ENCODE data around the gene GOLGA1.
A peak's percentile ranks its signal among the peaks of the same experiment; 100 is the strongest.
"Not testable (repeated sequence)": the region's sequence is repeated elsewhere in the genome, so short reads cannot be mapped to it uniquely, and the experiment has no call there.

The GOLGA1 gene

GRCh38 chr9:124941679-124942561, 1.0 kb upstream of the GOLGA1 start:
- in situ Hi-C loops (cut with MboI; ENCODE audit: low pct_unique_long_range_greater_than_20kb, low sequenced_read_pairs): no loop called here

DNA sequence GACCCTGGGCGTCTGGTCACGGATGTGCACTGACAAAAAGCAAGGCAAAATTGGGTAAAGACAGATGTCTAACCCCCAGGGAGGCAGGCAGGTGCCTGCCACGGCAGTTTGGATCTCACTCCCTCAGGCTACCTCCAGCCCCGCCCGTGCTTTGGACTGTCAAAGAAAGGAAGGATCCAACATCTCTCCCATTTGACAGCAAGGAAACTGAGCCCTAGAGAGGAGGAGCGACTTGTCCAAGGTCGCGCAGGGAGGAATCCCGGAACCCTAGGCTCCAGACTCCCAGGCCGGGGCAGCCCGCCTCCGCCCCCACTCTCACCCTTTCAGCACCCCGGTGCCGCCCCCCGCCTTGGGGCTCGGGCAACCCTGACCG, 376 bp downstream of the GOLGA1 start:
- in situ Hi-C loops (cut with MboI; ENCODE audit: low pct_unique_long_range_greater_than_20kb, low sequenced_read_pairs): no loop called here
- no peak for DNase-seq

More at GRCh38 chr9:124941679-124942561, 1.0 kb upstream of the GOLGA1 start:
- peak; percentile 77 for DNase-seq

DNA sequence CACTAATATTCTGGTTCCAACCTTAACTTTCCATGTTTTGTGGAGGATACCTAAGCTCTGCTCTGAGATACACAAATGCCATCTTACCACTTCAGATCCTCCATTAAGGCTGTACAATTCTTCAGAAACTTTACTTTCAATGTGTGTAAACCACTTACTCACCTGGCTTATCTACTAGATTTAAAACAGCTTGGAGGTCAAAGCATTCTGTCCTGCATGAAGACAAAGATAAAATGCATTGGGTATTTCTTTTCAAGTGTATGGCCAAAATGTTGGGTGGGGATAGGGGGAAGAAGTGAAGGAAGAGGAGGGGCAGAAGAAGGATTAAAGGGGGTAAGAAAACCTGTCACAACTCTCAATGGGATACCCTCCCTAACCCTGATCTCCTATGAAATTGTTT, 939 bp downstream of the GOLGA1 start:
- DNase-seq: no peak
- in situ Hi-C loops (cut with MboI; ENCODE audit: low pct_unique_long_range_greater_than_20kb, low sequenced_read_pairs): no loop called here

GRCh38 chr9:124934290-124934689, 6.6 kb downstream of the GOLGA1 start:
- in situ Hi-C loops (cut with MboI; ENCODE audit: low pct_unique_long_range_greater_than_20kb, low sequenced_read_pairs): no loop called here
- peak; percentile 16 for DNase-seq

GRCh38 chr9:124932333-124932732, 8.6 kb downstream of the GOLGA1 start:
- in situ Hi-C loops (cut with MboI; ENCODE audit: low pct_unique_long_range_greater_than_20kb, low sequenced_read_pairs): no loop called here
- DNase-seq: no peak

DNA sequence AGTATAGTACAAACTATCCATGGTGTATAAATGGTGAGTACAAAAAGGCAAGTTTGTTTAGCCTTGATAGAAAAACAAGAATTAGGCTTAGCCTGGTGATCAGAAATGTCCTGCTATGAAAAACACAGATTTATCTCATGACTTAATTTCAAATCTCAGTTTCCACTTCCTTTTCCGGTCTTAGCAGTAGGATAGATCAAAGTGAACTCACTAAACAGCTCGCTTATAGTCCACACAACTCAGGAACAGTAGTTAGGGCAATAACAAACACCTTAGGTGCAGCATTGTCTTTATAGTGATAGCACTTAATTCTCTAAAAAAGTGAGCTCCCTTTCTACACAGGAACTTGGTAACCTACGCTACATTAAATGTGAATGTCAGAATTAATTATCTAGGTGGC, 11.4 kb downstream of the GOLGA1 start:
- in situ Hi-C loops (cut with MboI; ENCODE audit: low pct_unique_long_range_greater_than_20kb, low sequenced_read_pairs): no loop called here
- DNase-seq: no peak

- in situ Hi-C loops (cut with MboI; ENCODE audit: low pct_unique_long_range_greater_than_20kb, low sequenced_read_pairs): no loop called here
- DNase-seq: no peak
Observed at GRCh38 chr9:124928116-124928515, 12.8 kb downstream of the GOLGA1 start.

GRCh38 chr9:124920394-124920793, 20.5 kb downstream of the GOLGA1 start:
- in situ Hi-C loops (cut with MboI; ENCODE audit: low pct_unique_long_range_greater_than_20kb, low sequenced_read_pairs); DNase-seq: not testable (repeated sequence)

GRCh38 chr9:124914753-124915405, 26.0 kb downstream of the GOLGA1 start:
- in situ Hi-C loops (cut with MboI; ENCODE audit: low pct_unique_long_range_greater_than_20kb, low sequenced_read_pairs): no loop called here

DNA sequence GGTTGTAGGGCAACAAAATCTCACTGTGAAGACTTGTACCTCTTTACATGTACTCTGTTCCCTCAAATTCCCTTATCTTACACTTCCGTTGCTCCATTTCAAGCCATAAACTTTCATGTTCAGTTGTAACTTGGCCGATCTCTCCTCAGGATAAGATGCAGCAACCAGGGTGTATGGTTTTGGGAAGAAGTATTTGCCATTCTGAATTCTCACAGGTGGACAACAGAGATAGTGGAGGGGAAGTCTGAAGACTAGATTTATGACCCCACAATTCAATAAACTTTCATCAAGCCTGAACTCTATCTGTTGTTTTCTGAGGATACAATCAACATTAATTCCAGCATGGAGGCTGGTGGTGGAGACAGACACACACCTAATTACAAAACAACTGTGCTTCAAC, 27.5 kb downstream of the GOLGA1 start:
- in situ Hi-C loops (cut with MboI; ENCODE audit: low pct_unique_long_range_greater_than_20kb, low sequenced_read_pairs): no loop called here
- no peak for DNase-seq

More at GRCh38 chr9:124914753-124915405, 26.0 kb downstream of the GOLGA1 start:
- DNase-seq: no peak

- in situ Hi-C loops (cut with MboI; ENCODE audit: low pct_unique_long_range_greater_than_20kb, low sequenced_read_pairs): no loop called here
- no peak for DNase-seq
Observed at GRCh38 chr9:124911766-124912165, 29.1 kb downstream of the GOLGA1 start.

DNA sequence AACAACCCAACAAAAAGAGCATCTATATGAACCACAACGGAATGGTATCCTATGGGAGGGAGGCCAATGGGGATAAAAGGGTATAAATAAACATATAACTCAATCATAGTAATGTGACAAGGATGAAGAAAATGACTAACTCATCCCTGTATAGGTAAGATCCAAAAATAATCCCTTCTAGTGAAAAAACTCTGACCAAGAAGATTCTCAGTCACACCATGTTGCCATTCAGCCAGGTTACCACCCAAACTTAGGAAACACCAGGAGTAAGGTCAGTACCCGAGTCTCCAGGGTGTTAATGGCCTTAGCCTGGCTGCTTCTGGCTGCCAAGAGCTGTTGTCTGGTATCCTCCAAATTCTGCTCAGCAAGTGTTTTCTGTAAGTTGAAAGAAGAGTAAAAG, 32.8 kb downstream of the GOLGA1 start:
- no peak for DNase-seq
- in situ Hi-C loops (cut with MboI; ENCODE audit: low pct_unique_long_range_greater_than_20kb, low sequenced_read_pairs): no loop called here

GRCh38 chr9:124906966-124907365, 33.9 kb downstream of the GOLGA1 start:
- in situ Hi-C loops (cut with MboI; ENCODE audit: low pct_unique_long_range_greater_than_20kb, low sequenced_read_pairs): no loop called here
- no peak for DNase-seq

DNA sequence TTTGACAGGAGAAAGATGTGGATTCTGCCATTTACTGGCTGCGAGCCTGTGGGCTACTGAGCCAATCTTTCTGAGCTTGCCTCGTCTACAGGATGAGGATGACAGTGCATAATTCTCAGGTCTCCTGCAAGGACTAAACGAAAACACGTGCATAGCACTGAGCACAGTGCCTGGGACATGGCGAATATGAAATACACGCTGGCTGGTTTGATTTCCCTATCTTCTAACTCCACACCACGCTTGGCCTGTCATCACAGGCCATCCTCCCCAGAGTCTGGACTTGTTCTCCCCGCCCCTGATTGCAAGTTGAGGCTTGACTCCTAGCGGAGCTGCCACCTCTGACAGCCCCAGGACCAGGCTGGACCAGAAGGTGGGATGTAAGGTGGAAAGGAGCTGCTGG, 41.0 kb downstream of the GOLGA1 start:
- in situ Hi-C loops (cut with MboI; ENCODE audit: low pct_unique_long_range_greater_than_20kb, low sequenced_read_pairs): no loop called here
- no peak for DNase-seq

DNA sequence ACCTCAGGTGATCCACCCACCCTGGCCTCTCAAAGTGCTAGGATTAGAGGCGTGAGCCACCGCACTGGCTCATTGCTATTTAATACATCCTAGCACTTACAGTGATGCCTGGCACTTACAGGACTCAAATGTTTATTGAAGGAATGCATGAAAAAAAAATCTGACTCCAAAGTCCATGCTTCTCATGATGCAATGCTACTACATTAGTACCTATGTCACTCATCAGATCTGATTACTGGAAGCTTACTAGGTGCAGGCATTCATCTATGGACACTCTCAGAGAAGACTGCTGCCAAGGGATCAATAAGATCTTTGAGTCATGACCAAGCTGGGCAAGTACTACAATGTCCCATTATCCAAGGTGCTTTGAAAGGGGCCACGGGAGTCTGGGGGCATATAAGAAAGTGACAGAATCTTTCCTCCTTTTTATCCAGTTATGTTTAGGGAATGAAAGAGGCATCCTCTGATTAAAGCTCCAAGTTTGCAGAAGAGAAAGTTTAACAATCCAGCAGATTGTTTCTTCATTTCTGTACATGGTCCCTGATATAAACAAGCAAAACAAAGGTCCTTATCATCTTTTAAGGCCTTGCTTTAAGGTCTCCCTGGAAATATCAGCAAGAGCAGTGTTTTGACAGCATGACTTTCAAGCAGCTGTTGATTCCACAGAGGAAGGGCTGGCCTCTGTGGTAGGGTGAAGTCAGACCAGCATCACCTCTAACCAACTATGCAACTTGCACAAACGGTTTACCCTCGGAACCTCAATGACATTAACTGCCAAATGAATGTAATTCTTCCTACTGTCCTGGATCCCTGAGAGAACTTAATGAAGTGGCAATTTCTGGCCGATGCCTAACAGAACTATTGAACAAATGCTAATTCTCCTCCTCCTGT, 43.1 kb downstream of the GOLGA1 start:
- in situ Hi-C loops (cut with MboI; ENCODE audit: low pct_unique_long_range_greater_than_20kb, low sequenced_read_pairs): no loop called here

GRCh38 chr9:124894741-124895170, 46.1 kb downstream of the GOLGA1 start:
- peak; percentile 62 for DNase-seq
- in situ Hi-C loops (cut with MboI; ENCODE audit: low pct_unique_long_range_greater_than_20kb, low sequenced_read_pairs): no loop called here

More for the DNA sequence above, 43.1 kb downstream of the GOLGA1 start:
- DNase-seq: no peak

DNA sequence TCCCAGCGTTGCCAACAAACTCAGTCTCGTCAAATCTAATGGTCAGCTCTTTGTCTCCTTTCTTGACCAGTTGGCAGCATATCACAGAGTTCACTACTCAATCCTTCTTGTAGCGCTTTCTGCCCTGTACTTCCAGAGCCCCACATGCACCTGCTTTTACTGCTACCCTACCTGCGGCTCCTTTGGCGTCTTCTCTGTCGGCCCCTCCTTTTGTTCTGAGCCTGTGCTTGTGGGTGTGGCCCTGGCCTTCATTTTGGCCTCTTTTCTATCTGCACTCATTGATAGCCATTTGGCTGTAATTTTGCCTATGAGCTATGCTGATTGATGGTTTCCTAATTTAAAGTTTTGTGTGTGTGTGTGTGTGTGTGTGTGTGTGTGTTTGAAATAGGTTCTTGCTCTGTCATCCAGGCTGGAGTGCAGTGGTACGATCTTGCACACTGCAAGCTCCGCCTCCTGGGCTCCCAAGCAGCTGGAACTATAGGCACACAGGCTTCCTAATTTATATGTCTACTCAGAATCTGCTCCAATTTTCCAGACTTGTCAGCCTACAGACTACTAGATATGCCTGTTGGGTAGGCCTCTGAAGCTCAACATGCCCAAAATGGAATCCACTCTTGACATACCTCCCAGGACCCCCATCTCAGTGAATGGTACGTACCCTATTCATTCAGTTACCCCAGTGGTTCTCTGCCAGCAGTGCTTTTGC, 46.7 kb downstream of the GOLGA1 start:
- no peak for DNase-seq
- in situ Hi-C loops (cut with MboI; ENCODE audit: low pct_unique_long_range_greater_than_20kb, low sequenced_read_pairs): no loop called here

GRCh38 chr9:124890179-124890578, 50.7 kb downstream of the GOLGA1 start:
- in situ Hi-C loops (cut with MboI; ENCODE audit: low pct_unique_long_range_greater_than_20kb, low sequenced_read_pairs): no loop called here
- DNase-seq: no peak

DNA sequence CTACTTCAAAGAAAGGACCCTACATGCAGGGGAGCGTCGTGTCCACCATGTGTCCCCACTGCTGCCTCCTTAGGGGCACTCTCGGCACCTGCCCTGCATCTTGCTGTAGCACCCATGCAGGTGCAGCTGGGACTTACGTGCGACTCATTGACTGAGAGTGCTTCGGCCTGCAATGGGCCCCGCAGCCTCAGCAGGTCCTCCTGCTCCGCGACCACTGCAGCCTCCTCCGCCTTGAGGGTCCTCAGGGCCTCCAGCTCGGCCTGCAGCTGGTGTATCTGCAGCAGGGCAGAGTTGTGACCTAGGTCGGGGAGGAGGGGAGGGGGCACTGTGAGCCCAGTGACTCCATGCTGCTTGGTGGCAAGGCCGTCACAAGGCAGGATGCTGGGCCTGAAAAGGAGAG, 51.9 kb downstream of the GOLGA1 start:
- no peak for DNase-seq
- in situ Hi-C loops (cut with MboI; ENCODE audit: low pct_unique_long_range_greater_than_20kb, low sequenced_read_pairs): no loop called here
